ENCODE data around the gene TRABD.

Gene TRABD

GRCh38 chr22:50205781-50206569 lies 20.3 kb downstream of the TRABD start:
- DNase-seq: no peak

GRCh38 chr22:50206599-50206998 lies 20.9 kb downstream of the TRABD start:
- DNase-seq: no peak

- no peak for DNase-seq
Measured at GRCh38 chr22:50207383-50208140, 21.8 kb downstream of the TRABD start.

DNA sequence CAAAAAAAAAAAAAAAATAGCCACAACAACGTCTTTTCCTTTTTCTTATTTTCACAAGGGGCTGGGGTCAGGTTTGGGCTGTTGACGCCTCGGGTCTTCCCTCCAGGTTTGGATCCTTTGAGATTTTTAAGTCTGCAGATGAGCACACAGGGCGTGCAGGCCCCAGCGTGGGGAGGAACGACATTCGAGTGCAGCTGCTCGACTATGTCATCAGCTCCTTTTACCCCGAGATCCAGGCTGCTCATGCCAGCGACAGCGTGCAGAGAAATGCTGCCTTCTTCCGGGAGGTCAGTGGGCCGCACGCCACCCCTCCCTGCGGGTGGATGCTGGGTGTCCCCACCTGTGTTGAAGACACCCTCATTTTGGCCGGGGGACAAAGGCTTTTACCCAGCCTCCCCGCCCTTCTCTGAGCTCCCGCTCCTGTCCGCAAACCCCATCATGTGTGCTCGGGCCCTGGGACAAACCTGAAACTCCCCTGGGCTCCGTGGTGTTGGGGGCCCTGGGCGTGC lies 22.8 kb downstream of the TRABD start:
- no peak for DNase-seq

DNA sequence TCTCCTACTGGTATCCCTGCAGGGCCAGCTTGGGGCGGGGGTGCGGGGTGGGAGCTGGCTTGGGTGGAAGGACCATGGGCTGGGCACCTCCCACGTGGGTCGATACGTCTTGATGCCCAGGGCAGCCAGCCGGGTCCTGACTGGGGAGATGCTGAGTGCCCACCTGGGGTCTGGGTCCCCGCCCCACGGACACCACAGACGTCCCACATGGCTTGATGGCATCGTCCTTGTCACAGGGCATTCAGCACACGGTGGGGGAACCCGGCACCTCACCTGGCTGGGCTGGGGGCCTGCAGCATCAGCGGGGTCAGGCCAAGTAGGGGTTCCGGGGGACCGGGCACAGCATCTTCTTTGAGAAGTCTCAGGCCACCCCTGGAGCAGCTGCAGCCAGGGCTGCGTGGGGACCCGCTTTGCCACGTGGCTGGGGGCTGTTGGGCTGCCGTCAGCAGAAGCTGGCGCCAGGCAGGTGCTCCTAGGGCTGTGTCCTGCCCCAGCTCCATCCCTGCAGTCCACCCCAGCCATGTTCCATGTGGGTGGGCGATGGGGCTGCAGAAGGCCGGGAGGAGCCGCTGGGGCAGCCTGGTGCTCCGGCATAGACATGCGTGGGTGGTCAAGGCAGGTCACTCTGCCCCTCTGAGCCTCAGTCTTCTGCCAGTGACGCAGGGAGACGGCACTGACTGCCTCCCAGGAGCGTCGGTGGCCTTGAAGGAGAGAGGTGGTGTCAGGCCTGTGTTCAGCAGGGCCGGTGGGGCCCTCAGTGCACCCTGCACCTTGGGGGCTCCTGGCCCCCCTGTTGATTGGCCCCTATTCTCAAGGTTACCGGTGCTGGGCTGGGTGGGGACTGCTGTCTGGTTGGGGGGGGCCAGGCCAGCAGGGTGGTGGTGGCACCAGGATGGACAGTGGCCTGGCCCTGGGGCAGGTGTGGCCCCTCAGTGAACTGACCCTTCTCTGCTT lies 23.5 kb downstream of the TRABD start:
- DNase-seq: no peak

DNA sequence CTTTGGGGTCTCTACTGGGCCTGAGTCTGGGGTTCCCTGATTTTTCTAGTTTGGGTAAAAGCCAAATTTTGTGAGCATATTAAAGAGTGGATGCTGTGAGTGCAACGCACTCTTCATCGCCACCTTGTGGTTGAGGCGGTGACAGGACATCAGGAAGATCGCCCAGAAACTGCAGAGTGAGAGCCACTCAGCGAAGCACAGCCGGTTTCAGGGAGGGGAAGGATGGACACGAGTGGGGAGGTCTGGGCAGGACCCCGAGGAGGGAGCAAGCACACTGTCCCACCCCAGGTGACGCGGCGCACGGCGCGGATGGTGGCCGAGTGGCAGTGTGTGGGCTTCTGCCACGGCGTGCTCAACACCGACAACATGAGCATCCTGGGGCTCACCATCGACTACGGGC lies 24.2 kb downstream of the TRABD start:
- peak; percentile 24 for DNase-seq

DNA sequence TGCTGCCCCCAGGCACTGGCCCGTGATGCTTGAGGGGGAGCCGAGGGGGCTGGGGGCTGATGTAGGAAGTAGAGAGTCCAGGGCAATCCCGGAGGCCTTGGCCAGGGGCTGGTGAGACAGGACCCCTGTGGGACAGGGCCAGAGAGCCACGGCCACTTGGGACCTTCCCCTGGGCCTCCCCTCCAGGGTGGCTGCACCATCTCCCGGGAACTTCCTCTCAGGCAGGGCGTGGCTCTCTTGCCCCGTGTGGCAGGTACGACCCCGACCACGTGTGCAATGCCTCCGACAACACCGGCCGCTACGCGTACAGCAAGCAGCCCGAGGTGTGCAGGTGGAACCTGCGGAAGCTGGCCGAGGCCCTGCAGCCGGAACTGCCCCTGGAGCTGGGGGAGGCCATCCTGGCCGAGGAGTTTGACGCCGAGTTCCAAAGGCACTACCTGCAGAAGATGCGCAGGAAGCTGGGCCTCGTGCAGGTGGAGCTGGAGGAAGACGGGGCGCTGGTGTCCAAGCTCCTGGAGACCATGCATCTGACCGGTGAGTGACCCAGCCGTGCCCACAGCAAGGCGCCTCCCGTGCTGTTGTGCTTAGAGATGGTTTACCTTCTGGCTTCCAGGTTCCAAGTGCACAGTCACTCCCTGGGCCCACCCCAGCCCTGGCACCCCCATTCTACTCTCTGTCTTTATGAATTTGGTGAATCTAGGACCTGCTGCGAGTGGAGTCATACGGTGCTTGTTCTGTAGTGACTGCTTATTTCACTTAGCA lies 24.8 kb downstream of the TRABD start:
- DNase-seq: no peak

- no peak for DNase-seq
Measured at GRCh38 chr22:50211147-50211546, 25.4 kb downstream of the TRABD start.

DNA sequence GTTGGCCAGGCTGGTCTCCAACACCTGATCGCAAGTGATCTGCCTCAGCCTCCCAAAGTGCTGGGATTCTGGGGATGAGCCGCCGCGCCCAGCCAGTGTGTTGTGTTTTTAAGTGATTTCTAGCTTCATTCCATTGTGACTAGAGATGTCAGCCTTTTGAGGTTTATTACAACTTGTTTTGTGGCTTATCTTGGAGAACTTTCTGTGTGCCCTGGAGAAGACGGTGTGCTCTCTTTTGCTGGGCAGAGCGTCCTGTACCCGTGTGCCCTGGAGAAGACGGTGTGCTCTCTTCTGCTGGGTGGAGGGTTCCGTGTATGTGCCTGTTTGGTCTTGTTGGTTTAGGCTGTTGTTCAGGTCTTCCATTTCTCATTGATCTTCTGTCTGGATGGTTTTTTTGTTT lies 27.6 kb downstream of the TRABD start:
- DNase-seq: no peak

GRCh38 chr22:50215297-50216054 lies 29.8 kb downstream of the TRABD start:
- DNase-seq: no peak

DNA sequence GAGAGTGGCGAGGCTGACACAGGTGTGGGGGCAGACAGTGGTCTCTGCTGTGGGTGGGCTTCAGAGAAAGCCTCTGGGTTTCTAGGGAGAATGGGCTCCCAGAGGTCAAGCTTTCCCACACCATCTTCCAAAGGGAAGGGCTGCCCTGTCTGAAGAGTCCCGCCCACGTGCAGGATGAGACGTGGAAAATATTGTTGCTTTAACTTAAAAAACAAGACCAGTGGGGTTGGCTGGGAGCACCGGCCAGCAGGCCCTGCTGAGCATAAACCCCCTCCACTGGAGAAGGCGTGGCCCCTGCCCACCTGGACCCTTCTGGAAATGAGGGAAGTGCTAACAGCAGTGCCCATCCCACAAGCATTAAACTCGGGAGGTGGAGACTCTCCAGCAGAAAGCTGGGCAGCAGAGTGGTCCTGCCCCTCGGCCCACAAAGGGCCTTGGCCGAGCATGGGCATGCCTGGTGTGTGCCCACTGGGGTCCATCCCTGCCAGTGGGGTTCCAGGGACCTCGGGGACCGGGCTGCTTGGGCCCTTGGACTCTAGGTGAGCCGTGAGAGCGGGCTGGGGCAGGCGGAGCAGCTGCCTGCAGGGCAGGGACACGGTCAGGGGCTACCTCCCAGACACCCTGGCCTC lies 30.5 kb downstream of the TRABD start:
- DNase-seq: no peak

DNA sequence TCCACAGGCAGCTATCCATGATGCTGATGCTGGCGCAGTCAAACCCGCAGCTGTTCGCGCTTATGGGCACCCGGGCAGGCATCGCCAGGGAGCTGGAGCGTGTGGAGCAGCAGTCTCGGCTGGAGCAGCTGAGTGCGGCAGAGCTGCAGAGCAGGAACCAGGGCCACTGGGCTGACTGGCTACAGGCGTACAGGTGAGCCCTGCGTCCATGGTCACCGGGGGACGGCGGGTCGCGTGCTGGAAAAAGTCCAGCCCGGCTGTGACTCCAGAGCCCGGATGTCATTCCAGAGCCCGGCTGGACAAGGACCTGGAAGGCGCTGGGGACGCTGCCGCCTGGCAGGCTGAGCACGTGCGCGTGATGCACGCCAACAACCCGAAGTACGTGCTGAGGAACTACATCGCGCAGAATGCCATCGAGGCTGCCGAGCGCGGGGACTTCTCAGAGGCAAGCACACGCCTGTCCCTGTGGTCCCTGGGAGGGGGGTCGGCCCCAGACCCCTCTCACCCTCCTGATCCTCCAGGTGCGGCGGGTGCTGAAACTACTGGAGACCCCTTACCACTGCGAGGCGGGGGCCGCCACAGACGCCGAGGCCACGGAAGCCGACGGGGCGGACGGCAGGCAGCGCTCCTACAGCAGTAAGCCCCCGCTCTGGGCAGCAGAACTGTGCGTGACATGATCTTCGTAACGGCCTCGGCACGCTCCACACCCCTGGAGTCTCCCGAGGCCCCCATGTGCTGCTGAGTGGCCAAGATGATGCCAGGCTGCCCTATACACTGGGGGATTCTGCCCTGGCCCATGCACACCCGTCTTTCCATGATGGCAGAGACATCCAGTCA lies 31.2 kb downstream of the TRABD start:
- no peak for DNase-seq

DNA sequence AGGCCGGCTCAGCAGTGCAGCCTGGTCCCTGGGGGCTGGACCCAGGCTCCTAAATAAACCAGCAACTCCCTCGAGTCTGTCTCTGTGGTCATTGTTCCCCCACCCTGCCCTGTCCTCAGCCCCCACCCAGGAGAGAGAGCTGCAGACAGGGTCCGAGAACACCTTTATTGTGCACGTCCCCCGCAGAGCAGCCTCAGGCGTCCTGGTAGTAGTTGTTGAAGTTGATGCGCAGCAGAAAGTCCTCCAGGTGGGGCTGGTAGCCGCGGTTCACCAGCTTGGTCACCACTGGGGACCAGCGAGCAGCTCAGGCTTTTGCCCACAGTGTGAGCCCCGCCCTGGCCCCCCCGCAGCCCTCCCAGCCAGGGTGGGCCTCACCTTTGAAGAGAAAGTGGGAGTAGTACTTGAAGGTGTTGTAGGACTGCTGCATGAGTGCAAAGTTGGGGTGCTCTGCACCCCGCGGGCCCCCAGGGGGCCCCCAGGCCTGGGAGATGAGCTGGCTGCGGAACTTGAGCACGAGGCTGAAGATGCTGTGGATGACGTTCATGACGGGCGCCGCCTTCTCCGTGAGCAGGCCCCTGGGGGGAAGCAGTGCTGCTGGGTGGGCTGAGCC lies 31.9 kb downstream of the TRABD start:
- no peak for DNase-seq

DNA sequence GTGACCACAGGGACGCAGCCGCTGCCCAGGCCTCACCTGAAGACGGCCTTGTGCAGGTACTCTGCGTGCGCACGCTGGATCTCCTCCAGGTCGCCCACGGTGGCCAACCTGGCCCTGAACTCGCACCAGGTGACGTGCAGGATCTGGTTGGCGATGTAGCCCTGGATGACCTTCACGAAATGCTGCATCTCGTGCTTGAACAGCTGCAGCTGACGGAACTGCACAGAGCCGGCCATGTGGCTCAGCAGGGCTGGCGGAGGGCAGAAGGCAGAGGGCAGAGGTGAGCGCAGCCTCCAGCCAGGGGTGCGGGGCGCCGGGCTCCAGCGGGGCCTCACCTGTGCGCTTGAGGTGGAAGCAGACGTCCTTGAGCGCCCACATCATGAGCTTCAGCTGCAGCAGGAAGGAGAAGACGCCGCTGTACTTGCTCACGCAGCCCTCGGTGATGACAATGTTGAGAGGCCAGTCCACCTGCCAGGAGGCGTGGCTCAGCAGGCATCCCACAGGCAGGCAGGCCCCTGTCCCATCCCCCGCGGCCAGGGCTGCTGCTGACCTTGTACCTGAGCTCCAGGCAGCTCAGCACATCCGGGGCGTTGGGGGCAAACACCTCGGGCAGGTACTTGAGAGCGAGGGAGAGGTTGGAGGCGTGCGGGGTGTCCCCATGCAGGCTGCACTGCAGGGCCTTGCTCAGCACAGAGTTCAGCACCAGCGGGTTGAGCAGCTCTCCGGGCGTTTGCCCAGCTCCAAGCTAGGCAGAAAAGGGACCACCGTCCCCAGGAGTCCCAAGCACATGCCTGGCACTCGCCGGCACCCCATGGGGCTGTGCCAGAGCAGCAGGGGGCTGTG lies 32.7 kb downstream of the TRABD start:
- DNase-seq: no peak

DNA sequence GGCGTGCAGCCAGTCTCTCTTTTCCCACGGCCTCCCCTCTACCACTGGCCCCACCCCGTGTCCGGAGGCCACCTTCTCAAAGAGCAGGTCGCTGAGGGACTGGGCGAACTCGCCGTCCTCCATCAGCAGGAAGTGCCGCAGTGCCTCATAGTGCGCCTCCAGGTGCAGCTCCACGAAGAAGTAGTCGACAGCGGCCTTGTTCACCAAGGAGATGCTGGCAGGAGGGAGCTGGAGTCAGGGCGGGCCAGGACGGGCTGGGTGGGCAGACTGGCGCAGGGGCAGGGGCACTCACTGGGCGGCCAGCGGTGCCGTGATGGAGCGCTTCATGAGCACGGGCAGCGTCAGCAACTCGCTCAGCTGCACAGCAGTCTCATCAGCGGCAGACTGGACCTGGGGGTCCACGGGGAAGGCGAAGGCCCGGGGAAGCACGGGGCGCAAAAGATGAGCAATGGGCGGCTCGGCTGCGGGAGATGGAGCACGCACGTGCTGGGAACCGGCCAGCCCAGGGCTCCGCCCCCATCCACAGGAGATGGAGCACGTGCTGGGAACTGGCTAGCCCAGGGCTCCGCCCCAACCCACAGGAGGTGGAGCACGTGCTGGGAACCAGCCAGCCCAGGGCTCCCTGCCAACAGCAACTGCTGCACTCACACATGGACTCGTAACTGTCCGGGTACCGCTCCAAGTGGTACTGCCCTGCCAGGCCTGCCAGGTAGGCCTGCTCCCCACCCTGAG lies 33.4 kb downstream of the TRABD start:
- DNase-seq: peak; percentile 74

DNA sequence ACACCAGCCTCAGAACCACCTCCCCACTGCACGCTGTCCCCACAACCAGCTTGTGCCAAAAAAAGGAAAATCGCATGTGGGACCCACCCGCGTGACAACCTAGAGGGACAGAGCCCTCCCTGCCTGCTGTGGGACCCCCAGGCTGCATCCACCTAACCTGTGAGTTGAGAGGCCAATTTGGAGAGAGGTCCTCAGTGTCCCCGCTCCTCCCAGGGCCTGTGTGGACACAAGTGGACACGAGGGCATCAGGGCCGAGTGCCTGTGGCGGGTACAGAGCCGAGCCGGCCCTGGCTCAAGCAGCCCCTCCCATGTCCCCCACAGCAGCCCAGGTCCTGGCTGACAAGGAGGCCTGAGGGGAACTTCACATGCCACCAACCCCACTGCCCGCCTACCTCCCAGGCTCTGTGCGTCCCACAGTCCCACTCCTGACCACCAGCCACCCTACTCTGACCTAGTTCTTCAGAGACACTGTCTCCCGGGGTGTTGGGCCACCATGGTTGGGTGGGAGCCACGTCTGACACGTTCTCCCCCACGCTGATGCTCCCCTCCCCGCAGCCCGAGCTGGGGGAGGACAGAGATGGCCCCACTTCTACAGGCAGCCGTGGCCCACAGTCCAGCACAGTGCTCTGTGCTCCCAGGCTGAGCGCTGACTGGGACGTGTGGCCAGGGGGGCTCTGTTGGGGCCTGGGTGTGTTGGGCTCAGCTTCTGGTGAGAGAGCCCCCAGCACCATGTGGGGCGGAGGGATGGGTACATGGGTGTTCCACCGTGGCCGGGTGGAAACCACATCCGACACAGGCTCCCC lies 34.3 kb downstream of the TRABD start:
- DNase-seq: no peak

Data from NCI-H1048 (cell line).